ENCODE results near the gene TBC1D24.

DNA sequence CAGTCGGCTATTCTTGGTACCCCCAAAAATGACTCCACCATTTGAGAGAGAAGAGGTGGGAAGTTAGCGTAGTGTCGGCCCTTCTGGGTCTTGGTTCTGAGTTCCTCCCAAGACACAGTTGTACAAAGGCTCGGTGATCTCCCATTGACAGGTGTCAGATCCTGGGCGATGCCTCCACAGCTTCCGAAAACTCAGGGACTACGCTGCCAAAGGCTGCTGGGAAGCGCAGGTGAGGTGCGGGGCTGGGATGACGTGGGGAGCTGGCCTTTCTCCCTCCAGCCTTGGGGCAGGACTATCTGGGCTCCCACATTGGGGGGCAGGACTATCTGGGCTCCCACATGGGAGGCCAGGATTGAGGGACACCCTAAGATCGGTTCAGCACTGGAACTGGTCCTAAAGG lies 35.3 kb upstream of the TBC1D24 start:
- TF ChIP-seq CTCF (IDR thresholded peaks at IDR 0.05) (no peak), ZFX (IDR thresholded peaks at IDR 0.05; ENCODE audit: borderline replicate concordance) (no peak)

Data from 22Rv1 (cell line).